Measurements from ENCODE around the gene SNCAIP.

DNA sequence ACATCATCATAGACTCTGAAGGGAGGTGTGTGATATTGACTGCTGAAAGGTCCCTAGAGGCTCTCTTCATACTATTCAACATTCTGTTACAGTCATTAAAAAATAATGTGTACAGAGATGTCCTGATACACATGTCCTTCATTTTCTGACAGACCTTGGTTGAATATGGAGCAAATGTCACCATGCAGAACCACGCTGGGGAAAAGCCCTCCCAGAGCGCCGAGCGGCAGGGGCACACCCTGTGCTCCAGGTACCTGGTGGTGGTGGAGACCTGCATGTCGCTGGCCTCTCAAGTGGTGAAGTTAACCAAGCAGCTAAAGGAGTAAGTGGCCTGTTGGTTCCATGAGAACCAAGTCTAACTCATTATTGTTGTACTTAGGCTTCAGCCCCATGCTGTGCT, 132.4 kb downstream of the SNCAIP start:
- TF ChIP-seq POLR2A (IDR thresholded peaks at IDR 0.05), result no peak
- TF ChIP-seq, protein P1, sequence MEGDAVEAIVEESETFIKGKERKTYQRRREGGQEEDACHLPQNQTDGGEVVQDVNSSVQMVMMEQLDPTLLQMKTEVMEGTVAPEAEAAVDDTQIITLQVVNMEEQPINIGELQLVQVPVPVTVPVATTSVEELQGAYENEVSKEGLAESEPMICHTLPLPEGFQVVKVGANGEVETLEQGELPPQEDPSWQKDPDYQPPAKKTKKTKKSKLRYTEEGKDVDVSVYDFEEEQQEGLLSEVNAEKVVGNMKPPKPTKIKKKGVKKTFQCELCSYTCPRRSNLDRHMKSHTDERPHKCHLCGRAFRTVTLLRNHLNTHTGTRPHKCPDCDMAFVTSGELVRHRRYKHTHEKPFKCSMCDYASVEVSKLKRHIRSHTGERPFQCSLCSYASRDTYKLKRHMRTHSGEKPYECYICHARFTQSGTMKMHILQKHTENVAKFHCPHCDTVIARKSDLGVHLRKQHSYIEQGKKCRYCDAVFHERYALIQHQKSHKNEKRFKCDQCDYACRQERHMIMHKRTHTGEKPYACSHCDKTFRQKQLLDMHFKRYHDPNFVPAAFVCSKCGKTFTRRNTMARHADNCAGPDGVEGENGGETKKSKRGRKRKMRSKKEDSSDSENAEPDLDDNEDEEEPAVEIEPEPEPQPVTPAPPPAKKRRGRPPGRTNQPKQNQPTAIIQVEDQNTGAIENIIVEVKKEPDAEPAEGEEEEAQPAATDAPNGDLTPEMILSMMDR (IDR thresholded peaks at IDR 0.05), result no peak

Data from prostate gland (tissue), 2 donors.